ENCODE results near the gene POFUT2.
"Not testable (repeated sequence)": the region's sequence is repeated elsewhere in the genome, so short reads cannot be mapped to it uniquely, and the experiment has no call there.

POFUT2 gene

DNA sequence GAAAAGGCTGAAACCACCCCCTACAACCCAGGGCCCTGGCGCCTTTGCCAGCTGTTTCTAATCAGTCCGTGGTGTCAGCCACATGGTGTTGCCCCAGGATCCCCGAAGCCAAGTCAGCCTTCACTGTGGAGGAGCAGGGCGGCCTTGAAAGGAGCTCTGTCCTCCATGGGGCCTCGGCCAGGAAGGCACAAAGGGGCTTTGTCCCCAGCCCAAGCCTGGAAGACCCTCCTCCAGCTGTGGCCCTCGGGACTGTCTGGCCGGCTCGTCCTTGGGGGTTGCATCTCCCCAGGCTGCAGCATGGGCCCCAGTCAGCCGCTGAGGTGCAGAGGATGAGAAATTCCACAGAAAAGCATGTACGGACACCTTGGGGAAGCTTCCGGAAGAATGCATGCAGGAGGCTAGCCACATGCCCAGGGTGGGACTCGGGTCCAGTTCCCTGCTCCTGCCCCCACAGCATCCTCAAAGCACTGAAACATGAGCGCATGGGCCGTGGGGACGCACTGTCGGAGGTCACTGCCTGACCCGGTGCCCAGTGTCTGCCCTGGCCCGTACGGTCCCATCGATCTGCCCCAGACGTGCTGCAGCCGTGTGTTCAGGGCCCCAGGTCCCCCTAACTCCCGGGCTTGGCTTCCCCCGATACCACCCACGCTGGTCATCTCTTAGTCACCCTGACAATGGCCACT is 38.6 kb upstream of the POFUT2 start:
- peak; percentile 46 for DNase-seq

DNA sequence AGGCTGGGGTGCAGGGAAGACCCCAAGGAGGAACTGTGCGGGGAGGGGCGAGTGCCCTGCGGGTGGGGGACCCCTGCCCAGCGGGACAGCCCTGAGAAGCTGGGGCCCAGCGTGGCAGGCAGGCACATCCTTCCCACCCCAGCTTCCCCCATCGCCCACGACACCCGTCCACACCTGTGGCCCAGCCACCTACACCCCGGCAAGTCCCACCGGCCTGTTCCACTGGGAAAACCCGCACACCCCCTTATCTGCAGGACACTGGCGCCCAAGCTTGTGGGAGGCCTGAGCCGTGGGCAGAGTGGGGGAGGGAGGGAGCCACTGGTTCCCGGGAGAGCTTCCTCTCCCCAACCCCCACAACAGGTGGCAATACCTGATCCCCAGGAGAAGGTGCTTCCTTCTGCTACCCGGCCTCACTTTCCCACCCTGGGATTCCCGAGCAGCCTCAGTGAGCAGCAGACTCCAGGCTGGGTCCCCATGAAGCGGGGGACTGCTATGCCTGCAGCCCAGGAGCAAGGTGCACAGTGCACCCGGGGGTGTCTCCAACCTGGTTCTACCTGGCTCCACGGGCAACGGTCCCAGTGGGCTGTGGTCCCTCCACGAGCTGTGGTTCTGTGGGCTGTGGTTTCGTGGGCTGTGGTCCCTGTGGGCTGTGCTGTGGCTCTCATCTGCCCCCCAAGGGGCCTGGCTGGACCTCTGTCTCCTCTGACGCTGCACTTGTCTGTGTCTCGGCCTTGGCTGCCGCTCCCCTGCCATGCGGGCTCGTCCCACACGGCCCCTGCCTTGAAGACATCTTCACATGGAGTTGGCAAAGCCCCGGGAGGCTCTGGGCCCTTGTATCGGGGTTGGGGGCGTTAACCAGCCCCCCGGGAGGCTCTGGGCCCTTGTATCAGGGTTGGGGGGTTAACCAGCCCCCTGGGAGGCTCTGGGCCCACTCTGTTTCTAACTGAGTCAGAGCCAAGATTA is 37.8 kb upstream of the POFUT2 start:
- no peak for DNase-seq

- DNase-seq, result no peak
These were observed 37.0 kb upstream of the POFUT2 start for GRCh38 chr21:45324489-45325205.

GRCh38 chr21:45323487-45324311 is 36.0 kb upstream of the POFUT2 start:
- no peak for DNase-seq

GRCh38 chr21:45322960-45323461 is 35.3 kb upstream of the POFUT2 start:
- no peak for DNase-seq

DNA sequence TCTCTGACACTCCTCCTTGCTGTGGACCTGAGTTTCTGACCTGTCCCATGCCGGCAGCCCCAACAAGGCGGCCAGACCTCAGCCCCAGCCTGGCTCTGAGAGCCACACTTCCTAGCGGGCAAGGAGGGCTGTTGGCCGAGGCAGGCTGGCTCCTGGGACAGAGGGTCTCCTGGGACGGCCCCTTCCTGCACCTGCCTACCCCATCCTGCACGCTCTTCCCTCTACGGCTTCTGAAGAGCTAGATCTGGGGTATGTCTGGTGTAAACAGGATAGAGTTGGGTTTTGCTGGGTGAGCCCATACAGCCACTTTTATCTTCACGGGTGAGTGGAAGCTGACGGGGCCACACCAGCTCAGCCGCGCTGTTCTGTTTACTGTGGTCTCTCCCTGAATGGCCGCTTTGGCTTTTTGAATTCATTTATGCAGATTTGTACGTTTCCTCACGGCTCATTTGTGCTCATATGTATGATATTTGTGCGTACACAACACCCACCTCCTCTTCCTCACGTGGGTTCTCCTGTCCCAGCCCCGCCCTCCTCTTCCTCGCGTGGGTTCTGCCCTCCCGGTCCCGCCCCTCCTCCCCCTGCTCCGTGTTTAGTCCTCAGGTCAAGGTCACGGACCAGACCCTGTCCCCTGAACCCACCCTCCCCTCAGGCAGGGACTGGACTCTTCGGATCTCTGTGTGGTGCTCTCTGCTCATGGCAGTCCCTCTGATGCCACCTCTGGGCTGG is 34.7 kb upstream of the POFUT2 start:
- DNase-seq, result no peak

DNA sequence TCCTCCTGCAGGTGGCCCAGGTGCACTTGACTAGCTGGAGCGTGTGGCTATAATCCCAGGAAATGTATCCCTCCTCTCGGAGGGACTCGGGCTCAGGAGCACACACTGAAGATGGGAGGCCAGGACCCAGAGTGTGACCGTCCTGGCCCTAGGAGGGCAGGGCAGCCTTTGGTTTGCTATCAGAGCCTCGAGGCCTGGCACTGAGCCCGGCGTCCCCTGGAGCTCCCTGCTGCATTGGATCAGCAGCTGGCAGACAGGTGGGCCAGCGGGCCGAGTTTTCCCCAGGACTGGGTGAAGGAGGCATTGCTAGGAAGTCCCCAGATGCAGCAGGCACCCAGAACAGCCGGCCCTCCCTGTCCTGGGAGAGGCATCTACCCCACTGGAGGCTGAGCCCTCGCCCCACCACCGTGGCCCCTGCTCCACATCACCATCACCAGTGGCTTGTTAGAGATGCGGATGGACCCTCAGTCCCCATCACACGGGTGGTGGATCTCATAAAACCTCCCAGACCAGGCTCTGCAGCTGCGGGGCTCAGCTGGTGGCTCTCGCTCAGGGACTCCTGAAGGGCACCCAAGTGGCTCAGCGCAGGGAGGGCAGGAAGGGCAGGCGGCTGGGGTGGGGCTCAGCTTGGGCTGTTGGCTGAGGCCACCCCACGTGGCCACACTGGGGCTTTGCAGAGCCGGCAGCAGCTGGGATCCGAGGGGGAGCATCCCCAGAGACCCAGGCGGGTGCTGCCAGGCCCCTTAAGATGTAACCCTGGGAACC is 32.7 kb upstream of the POFUT2 start:
- no peak for DNase-seq

GRCh38 chr21:45319461-45320211 is 31.9 kb upstream of the POFUT2 start:
- DNase-seq, result no peak

- DNase-seq, result no peak
These were observed 31.1 kb upstream of the POFUT2 start for GRCh38 chr21:45318556-45319404.

DNA sequence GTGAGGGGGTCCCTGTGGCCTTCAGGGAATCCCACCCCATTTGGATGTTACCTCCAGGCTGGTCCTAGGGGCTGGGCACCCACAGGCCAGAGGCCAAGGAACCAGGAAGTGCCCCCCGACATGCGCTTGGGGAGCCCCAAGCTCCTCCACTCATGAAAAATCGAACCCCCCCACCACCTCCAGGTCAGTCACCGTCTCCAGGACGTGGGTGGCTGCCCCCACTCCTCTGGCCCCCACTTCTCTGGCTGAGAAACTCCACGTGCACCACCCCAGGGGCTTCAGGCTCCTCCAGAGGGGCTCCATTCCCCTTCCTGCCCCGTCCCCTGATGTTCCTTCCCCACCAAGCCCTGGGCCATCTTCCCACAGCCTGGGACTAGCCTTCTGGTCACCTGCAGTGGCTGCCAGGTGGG is 30.5 kb upstream of the POFUT2 start:
- DNase-seq, result no peak

DNA sequence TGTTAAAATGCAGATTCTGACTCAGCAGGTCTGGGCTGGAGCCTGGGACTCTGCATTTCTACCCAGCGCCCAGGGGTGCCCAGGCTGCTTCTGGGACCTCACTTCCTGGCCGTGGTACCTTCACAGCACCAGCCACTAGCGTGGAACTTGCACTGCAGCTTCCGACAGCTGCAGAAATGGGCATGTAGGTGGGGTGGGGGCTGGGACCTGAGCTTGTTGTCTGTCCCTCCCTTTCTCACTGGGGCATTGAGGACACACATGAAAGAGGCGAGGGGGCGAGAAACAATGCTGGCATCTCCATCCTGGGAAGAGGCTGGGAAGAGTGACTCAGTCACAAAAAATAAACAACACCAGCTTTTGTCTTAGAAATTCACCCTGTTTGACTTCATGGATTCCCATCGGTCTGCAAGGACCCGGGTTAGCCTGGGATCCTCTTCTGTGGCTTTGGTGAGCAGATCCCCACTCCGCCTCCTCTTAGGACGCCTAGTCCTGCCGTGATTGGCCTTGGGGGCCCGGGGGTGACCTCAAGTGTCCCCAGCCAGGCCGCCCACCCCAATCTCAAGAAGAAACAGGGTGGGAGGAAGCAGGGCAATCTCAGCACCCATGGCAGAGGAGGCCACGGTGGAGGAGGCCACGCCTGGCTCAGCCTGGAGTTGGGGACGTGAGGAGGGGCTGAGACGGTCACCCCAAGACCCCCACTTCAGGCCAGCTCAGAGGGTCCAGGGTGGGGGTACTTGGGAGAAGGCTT is 29.9 kb upstream of the POFUT2 start:
- DNase-seq, result no peak

DNA sequence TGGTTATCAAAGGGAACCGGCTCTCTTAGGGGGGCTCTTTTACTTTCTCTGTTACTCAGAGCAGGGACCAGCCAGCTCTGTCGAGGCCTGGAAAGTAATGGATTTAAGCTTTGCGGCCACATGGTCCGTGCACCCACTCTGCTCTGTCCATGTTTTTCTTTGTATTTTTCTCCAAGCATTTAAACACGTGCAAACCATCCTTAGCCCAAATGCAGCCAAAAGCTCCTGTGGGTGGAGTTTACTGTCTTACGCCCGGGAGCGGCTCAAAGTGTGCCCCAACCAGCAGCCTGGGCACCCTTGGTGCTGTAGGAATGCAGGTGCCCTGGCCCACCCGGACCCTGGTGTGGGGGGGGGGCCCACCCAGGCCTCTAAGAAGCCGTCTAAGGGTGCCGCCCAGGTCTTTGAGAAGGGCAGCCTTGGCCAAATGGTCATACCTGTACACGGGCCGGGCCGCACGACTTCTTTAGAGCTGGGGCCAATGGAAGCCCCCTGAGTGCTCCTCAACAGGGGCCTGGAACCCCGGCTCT is 29.2 kb upstream of the POFUT2 start:
- DNase-seq, result no peak

- DNase-seq, result not testable (repeated sequence)
These were observed 28.2 kb upstream of the POFUT2 start for GRCh38 chr21:45315676-45316470.

DNA sequence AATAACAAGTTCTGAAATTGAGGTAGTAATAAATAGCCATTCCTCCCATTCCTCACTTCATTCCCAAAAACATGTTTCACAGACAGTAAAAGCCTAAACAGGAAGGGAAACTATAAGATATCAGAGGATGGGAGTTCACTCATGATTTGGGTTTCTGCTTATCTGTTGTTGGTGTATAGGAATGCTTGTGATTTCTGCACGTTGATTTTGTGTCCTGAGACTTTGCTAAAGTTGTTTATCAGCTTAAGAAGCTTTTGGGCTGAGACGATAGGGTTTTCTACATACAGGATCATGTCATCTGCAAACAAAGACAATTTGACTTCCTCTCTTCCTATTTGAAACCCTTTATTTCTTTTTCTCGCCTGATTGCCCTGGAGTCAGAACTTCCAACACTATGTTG is 26.0 kb upstream of the POFUT2 start:
- no peak for DNase-seq

- DNase-seq, result no peak
These were observed 25.3 kb upstream of the POFUT2 start for GRCh38 chr21:45313015-45313414.

DNA sequence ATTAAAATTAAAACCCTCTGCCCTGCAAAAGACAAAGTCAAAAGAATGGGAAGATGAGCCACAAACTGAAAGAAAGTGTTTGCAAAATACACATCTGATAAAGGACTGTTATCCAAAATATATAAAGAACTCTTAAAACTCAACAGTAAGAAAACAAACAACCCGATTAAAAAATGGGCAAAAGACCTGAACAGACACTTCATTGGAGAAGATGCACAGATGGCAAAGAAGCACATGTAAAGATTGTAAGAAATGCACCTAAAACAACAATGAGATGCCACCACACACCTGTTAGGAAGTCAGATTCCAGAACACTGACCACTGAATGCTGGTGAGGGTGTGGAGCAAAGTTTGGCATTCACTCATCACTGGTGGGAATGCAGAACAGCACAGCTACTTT is 24.6 kb upstream of the POFUT2 start:
- no peak for DNase-seq

- no peak for DNase-seq
These were observed 22.8 kb upstream of the POFUT2 start for GRCh38 chr21:45310459-45310858.
